ENCODE measurements around the gene HDGFL3. TPM values are rescaled to one million over a fixed set of nuclear protein-coding genes. Genes with fewer than 3 reads are reported as not detected.

HDGFL3 gene
- total and polyA plus RNA-seq, 2 experiments from 2014 or later: 68.6 to 135 TPM

GRCh38 chr15:83111149-83111548 lies 96.5 kb downstream of the HDGFL3 start:
- H2AFZ ChIP-seq: no peak overlapping the region
- H3K4me1 ChIP-seq (ENCODE audit: insufficient read depth): peaks cover 4% of the 10 kb centered on the region; the same call in 1 of the 2 replicates
- Mint-ChIP-seq H3K27ac (no peak overlapping the region), H3K9me3 (peaks cover 3% of the 10 kb centered on the region; the same call in 2 of the 3 replicates), H3K4me1 (peaks cover 22% of the 10 kb centered on the region), H3K4me3 (no peak overlapping the region; the same call in 2 of the 3 replicates), H3K36me3 (ENCODE audit: low read depth) (peaks cover 3% of the 10 kb centered on the region; the same call in 1 of the 3 replicates), H3K27me3 (ENCODE audit: insufficient read depth, low read depth, poor library complexity) (peaks cover 23% of the 10 kb centered on the region)
- no peak overlapping the region for H3K27ac ChIP-seq (ENCODE audit: low read depth)
- no peak for TF ChIP-seq JUNB (IDR thresholded peaks at IDR 0.05; ENCODE audit: unreplicated experiment)
- TF ChIP-seq, protein P1, sequence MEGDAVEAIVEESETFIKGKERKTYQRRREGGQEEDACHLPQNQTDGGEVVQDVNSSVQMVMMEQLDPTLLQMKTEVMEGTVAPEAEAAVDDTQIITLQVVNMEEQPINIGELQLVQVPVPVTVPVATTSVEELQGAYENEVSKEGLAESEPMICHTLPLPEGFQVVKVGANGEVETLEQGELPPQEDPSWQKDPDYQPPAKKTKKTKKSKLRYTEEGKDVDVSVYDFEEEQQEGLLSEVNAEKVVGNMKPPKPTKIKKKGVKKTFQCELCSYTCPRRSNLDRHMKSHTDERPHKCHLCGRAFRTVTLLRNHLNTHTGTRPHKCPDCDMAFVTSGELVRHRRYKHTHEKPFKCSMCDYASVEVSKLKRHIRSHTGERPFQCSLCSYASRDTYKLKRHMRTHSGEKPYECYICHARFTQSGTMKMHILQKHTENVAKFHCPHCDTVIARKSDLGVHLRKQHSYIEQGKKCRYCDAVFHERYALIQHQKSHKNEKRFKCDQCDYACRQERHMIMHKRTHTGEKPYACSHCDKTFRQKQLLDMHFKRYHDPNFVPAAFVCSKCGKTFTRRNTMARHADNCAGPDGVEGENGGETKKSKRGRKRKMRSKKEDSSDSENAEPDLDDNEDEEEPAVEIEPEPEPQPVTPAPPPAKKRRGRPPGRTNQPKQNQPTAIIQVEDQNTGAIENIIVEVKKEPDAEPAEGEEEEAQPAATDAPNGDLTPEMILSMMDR (conservative IDR thresholded peaks at IDR 0.05; ENCODE audit: low read depth in 2 of 2): no peak
- no peak for TF ChIP-seq CREB1 (CRISPR knock-in tag; IDR thresholded peaks at IDR 0.05; ENCODE audit: low read depth)
- no peak for TF ChIP-seq ZNF114 (CRISPR knock-in tag; IDR thresholded peaks at IDR 0.05)
- TF ChIP-seq ETS1 (IDR thresholded peaks at IDR 0.05): no peak
- no peak for TF ChIP-seq STAT1 (IDR thresholded peaks at IDR 0.05; ENCODE audit: unreplicated experiment)
- TF ChIP-seq ZNF331 (CRISPR knock-in tag; IDR thresholded peaks at IDR 0.05; ENCODE audit: low read depth): no peak
- no peak for TF ChIP-seq POLR2AphosphoS5 (IDR thresholded peaks at IDR 0.05; ENCODE audit: low read depth)
- no peak for TF ChIP-seq NANOG (IDR thresholded peaks at IDR 0.05; ENCODE audit: borderline replicate concordance)
- TF ChIP-seq EZH2phosphoT487 (IDR thresholded peaks at IDR 0.05; ENCODE audit: unreplicated experiment): no peak
- TF ChIP-seq REST (IDR thresholded peaks at IDR 0.05; ENCODE audit: unreplicated experiment): no peak
- no peak for TF ChIP-seq ZNF462 (CRISPR knock-in tag; IDR thresholded peaks at IDR 0.05)
- no peak for TF ChIP-seq EZH2 (IDR thresholded peaks at IDR 0.05; ENCODE audit: low read depth, unreplicated experiment)
- no peaks in the 10 kb centered on the region for H3K79me2 ChIP-seq (replicated peaks; ENCODE audit: insufficient read depth)
- peaks cover 31% of the 10 kb centered on the region for H3K27me3 ChIP-seq (ENCODE audit: insufficient read depth)
- no peak for ATAC-seq
- H3F3A ChIP-seq (replicated peaks; ENCODE audit: low read depth): no peaks in the 10 kb centered on the region
- H3K4me3 ChIP-seq: no peak overlapping the region
- H3K4me2 ChIP-seq: no peak overlapping the region
- H3K36me3 ChIP-seq (ENCODE audit: insufficient read depth): no peaks in the 10 kb centered on the region
- 0 out of 2 replicates have a peak, but pooled peaks cover 6% of the 10 kb centered on the region for H3K9me2 ChIP-seq (ENCODE audit: insufficient read depth)
- H4K20me1 ChIP-seq (replicated peaks; ENCODE audit: insufficient read depth): no peaks in the 10 kb centered on the region
- no peak for DNase-seq (ENCODE audit: low spot score)
